Stimulated activated CD8-positive, alpha-beta memory T cell treated with anti-CD3 and anti-CD28 coated beads, Interleukin-12 subunit alpha, Interleukin-12 subunit beta, amount 100 ng/mL, for 1 hour (primary cell): ENCODE results near the gene SPHK2.

ENCODE experiments used
- DNase-seq: peaks from one replicate; pipeline ENCODE4 v3.0.0-alpha.2; 2020; ENCODE audit warnings: low read depth

SPHK2 gene

DNA sequence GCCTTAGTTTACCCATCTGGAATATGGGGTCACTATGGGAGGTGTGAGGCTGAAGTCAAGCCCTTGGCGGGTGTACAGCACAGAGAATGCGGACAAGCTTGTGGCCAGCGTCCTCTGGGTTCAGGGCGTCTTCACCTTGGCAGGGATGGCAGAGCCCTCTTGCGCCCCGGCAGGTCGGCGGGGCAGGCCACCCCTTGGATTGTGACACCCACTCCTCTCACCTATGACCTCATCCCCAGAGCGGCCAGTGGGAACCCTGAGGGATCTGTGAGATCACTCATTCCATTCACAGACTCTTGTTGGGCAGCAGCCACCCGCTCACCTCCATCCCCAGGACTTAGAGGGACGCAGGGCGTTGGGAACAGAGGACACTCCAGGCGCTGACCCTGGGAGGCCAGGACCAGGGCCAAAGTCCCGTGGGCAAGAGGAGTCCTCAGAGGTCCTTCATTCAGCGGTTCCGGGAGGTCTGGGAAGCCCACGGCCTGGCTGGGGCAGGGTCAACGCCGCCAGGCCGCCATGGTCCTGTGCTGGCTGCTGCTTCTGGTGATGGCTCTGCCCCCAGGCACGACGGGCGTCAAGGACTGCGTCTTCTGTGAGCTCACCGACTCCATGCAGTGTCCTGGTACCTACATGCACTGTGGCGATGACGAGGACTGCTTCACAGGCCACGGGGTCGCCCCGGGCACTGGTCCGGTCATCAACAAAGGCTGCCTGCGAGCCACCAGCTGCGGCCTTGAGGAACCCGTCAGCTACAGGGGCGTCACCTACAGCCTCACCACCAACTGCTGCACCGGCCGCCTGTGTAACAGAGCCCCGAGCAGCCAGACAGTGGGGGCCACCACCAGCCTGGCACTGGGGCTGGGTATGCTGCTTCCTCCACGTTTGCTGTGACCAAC, 12.6 kb upstream of the SPHK2 start, which contains the start of gene SPACA4:
Gene SPACA4, plus strand, starts transcription at position 280 of the 896 bp plus-strand sequence. Its CDS starts 237 bp downstream, at position 517.
- no peak for DNase-seq

DNA sequence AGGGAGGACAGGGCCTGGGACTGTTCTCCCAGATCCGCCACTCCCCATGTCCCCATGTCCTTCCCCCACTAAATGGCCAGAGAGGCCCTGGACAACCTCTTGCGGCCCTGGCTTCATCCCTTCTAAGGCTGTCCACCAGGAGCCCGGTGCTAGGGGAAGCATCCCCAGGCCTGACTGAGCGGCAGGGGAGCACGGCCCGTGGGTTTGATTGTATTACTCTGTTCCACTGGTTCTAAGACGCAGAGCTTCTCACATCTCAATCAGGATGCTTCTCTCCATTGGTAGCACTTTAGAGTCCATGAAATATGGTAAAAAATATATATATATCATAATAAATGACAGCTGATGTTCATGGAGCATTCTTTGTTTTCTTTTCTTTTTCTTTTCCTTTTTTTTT, 11.9 kb upstream of the SPHK2 start:
- no peak for DNase-seq

DNA sequence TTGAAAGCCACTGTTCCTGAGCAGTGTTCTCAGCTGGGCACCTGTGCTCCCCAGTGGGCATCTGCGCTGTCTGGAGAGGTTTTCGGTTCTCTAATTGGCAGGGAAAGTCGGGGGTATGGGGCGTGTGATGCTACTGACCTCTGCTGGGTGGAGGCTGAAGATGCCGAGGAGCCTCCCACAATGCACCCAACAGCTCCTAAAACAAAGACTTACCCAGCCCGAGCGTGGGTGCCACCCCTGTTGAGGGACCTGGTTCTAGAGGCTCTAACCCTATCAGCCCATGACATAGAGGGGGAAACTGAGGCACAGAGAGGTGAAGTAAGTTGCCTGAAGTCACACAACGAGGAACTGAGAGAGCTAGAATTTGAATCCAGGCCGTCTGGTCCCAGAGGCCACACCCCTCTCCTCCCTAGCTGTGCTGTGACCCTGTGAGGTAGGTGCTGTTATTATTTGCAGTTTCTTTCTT, 10.5 kb upstream of the SPHK2 start:
- peak; percentile 26 for DNase-seq

DNA sequence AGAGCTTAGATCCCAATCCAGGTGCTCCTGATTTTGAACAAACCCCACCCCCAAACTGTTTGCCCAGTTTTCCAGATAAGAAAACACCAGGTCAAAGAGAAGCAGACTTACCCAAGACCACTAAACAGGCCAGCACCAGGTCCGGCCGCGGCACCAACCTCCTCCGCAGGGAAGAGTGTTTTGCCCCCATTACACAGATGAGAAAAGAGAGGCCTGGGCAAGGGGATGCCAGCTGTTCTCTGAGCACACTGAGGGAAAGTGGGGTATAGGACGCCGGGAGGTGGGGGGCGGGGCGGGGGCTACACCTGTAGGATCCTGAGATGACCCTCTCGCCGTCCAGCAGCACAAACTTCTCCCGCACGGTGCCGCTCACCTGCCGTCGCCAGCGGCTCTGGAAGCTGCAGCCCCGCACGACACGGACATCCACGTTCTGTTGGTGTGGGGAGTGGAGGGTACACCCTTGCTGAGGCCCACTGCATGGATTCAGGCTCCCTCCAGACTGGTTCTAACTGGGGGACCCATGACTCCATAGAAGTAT, 9.7 kb upstream of the SPHK2 start:
- no peak for DNase-seq

DNA sequence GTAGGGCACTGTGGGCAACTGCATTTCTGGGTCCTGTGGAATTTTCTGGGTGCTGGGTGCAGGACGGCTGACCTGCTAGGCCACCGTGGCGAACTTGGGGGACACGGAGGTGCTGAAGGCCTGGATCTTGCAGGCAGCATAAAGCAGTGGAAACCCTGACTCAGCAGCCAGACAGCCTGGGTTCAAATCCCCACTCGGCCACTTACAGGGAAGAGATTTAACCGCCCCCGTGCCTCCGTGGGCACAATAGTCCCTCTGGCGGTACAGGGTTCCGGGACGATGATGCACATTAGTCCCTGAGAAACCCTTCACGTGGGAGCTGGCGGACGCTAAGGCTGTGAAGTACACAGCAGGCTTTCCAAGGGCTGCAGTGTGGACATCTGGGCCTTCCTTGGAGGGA, 7.4 kb upstream of the SPHK2 start:
- no peak for DNase-seq

DNA sequence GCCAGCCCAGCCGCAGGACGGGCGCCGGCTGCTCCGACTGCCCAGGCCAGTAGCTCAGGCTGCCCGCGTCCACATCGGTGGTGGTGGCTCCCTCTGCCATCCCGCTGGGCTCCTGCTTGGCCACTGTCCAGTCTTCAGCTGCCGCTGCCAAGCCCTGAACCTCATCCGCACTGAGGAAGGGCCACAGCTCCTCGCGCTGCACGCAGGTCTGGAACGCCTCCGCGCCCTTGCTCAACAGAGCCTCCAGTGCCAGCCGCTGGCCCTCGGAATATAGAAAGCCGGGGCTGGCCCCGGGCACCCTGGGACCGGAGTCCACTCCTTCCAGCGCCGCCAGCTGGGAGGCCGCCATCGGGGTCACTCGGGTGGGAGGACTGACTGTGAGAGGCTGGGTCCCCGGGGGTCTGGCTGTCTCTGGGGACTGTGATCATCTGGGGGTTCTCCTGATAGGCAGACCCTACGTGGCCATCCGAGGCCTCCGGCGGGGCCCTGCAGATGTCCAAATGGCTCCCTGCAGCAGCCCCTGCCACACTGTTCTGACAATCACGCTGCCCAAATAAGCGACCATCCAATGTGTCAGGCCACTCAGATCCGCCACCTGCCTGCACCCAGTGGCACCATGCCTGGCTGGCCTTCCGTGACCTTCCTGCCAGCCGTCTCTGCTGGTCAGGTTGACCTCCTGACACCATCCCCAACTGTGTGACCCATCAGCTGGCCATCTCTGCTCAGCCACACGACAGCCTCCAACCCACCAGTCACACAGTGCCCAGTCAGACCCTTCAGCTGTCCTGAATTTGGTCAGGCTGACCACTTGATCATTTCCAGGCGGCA, 6.1 kb upstream of the SPHK2 start:
- no peak for DNase-seq

DNA sequence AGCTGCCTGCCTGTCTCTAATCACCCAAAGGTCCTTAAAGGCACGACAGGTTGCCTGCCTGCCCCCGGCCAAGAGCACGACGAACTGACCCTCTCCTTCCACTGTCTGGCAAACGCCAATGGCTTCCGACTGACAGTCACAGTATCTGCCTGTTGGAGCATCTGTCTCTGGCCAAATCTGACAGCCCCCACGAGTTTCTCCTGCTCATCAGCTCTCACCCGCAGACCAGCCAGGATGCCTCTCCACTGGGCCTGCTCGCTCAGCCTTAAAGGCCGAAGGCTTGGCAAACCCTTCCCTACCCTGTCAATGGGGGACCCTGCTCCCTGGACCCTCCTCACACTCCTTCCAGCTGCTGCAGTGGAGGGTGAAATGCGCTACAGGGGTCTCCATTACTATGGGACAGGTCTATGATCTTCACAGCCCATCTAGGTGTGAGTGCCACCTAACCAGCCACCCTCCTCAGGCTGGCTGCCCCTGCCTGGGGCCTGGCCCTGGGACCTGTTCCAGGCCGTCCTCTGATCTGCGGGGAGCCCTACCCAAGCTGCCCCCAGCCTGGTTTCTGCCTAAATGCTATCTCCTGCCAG, 5.4 kb upstream of the SPHK2 start:
- no peak for DNase-seq

DNA sequence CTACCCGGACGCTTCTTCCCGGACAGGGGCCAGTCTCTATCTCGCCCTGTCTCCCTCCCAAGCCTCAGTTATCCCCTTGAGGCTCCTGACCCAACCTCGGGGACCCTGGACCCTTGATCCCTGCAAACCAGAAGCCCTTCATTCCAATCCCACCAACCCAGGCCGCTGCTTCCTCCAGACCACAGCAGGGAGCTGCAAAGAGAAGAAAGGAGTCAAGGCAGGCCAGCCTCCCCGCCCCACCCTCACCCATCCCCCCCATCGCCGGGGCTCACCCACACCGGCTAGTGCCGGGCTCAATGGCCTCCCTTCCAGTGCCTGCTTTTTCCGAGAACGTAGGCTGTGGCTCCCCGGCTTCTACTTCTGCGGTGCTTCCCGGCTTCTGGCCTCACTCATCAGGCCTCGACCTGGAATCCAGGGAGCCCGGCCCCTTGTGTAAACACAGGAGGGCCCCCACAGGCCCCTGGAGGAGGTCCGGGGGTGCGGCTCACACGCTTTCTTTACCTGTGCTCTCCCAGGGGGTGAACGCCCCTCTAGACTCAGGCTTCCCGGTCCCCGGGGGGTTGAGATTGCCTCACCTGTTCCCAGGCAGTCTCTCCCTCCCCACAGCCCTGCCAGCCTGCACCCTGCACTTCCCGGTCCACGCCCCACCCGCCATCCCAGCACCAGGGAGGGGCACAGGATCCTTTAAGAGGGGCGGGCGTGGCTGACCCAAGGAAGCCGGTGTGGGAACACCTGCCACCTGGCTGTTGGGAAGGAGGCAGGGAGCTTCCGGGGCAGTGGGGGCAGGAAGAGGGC, 4.7 kb upstream of the SPHK2 start, which contains the start of gene FAM83E:
Gene FAM83E, minus strand, starts transcription at position 641 of the 795 bp plus-strand sequence. CDS start 1,704 bp downstream, outside the sequence.
- DNase-seq = no peak

DNA sequence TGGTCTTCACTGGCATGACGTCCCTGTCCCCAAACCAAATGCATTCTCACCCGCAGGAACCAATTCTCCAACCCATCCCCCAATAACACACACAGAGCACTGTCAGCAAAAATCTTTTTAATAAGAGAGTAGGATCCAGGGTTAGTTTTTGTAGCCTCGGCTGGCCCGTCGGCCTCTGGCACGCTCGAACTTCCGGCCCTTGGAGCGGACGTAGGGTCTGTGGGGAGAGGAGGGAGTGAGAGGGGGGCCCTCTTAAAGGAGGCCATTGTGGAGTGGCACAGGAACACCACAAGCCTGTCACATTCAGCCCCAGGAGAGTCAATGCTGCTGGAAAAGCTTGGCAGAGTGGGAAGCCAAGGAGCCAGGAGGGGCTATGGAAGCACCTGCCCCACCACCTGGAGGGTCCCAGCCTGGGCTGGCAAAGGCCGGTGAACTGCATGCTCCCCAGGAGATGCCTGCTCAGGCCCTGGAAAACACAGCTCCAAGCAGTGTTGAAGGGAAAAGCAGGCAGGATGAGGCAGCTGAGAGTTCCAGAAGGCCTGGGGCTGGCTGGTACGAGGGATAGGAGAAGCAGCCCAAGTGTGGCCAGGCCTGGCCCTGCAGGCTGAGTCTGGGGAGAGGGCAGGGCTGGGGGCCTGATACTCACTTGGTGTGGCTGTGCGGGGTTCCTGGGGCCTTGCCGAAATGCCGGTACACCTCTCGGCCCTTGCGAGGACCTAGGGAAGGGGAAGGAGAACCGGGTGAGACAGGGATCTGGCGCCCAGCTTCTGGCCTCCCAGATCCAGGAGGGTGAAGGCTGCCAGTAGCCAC, 3.9 kb upstream of the SPHK2 start:
- DNase-seq = no peak

DNA sequence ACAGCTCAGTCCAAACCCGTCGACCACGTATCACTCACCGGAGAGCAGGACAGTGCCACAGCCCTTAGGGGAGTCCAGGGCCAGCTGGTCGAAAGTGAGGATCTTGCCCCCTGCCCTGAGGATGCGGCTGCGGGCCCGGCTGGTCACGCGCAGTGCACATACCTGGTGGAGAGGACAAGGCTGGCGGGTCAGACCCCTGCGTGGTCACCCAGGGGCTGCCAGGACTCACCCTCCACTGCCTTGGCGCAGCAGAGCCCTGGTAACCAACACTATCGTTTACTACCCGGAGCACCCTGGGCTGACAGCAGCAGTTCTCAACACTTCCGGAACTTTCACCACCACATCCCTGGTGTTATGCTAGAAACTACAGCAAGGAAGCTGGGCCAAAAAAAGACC, 3.3 kb upstream of the SPHK2 start:
- DNase-seq = no peak

DNA sequence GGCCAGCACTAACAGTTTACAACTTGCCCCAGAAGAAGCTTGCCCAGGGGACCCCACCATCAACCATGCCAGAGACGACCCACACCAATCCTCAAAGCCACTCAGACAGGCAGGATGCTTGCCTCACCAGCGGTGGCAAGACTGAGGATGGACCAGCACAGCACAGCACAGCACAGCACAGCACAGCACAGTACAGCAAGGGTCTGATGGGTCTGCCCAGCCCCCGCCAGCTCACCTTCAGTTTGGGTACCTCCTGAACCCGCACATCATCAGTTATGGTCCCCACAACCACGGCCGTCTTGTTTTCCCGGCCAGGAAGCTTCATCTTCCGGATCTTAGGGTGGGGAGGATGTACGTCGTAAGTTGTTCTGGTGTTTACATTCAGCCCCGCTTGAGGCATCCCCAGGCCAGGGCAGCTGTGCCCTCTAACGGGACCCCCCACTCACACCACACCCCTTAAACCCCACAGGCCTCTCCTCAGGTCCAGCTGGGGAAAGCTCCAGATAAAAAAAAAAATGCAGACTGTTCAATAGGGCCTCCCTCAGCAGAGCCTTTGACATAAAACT, 2.7 kb upstream of the SPHK2 start:
- DNase-seq = no peak

DNA sequence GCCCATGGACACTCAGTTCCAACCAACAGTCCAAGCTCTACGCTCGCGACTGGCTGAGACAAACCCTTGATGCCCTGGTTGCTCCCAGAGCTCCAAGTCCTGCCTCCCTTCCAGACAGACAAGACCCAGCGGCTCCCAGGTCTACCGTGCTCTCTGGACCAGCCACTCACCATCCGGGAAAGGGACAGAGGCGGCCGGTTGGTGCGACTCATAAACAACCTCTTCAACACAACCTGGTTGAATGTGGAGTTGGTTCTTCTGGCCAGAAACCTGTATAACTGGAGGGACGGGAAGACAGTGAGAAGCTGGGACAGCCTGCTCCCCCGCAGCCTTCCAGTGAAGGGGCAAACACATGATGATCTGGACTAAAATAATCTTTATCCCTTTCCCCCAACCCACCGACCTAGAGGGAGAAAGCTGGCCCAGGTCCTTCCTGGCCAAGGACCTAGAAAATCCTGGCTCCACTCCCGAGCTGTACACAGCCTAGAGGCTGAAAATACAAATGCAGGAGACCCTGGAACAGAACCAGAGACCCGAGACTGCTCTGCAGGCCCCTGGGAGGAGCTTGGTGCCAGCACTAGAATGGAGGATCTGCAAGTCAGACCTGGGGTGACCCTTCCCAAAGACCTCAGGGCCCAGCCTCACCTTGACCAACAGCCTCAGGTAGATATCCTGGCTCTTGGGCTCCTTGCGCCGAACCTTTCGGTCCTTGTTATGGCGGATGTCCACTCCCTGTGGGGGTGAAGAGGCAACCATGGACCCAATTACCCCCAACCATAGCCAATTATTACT, 2.0 kb upstream of the SPHK2 start:
- DNase-seq = no peak

DNA sequence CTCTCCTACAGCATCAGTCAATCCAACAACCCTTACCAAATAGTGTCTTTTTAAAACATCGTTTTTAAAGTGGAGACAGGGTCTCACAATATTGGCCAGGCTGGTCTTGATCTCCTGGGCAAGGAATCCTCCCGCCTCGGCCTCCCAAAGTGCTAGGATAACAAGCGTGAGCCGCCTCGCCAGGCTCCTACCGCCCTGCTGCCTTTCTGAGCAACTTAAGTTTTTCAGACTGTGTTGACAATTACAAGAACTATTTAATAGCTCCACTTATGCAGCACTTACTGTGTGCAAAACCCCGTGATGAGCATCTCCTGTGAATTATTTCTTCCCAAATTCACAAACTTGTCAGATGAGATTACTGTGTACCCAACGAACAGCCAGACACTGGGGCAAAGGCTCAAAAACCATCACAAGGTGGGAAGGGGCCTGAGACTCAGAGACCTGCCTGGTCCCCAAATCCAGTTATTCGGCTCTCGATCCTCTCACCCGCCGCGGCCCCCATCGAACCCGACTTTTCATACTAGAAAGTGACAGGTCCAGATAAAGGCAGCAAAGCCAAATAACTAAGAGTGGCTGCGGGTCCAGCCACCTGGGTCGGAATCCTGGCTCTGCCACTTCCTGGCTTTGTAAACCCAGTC, 909 bp upstream of the SPHK2 start:
- no peak for DNase-seq

DNA sequence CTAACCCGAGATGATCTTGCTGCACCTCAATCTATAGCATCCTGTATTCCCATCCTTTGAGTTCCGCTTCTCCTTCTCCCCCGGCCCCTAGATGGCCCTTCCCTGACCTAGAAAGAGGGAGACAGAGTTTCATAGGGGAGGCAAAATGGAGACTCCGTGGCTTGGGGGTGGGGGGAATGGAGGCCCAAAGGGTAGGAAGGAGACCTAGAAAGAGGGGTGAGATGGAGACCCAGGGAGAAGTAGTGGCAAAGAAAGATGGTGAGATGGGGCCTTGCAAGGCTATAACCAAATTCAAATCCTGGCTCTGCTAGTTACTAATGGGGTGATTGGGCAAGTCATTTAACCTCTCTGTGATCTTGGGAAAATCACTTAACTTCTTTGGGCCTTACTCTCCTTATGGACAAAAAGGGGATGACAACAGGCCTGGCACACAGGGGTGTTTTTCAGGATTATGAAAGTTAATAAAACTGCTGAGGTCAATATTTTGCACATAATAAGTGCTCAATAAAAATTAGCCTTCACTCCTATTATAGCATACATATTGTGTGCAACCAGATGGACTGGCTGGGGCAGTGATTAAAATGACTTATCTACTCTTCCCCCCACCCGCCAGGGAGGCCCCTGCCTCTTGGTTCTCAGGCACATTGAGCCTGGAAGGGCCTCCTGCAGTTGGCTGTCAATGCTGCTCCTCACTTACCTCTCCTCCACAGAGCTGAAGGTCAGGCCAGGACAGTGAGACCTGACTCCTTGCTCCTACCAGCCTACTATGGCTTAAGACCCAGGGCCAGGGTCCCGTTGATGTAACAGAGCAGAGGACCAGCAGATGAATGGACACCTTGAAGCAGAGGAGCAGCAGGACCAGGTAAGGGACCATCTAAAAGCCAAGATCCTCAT, 633 bp downstream of the SPHK2 start:
- no peak for DNase-seq

DNA sequence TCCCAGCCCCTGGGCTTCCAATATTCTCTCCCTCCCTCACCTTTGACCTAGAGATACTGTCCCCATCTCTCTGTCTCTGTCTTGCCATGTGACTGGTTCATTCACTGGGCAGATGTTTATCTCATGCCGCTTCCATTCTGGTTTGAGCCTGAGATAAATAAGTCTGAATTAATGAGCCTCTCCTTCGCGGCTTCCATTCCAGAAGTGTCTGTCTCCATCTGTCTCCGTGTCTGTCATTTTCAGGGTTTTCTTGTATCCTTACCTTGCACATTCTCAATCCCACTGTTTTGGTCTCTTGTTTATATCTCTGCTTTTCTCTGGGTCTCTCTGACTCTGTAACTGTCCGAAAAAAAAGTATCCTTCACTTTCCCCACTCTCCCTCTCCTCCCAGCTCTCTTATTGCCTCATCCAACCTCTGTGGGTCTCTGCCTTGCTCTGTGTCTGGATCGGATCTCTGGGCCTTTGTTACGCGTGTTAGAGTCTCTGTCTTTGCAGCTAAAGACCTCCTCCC, 4.3 kb downstream of the SPHK2 start:
- DNase-seq = no peak

DNA sequence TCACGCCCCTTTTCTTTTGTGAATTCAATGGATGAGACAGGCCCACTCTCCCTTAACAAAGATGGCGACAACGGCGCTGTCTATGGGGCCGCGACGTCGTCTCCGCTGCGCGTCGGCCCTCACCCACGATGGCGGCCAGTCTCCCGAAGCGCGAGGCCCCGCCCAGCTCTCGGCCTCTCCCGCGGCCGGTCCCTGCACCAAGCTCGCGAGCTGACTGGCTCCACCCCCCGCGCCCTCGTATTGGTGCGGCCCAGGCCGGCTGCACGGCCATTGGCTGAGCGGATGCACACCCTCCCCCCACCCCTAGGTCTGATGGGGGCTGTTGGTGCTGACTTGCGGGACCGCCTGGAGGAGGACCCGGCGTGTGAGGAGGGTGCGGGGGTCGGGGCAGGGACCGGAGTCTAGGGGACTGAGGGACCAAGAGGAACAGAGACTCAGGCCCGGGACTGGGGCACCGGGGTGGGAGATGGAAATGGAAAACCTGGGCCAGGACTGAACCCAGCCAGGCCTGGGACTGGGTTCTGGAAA, 4.8 kb downstream of the SPHK2 start:
- DNase-seq = peak; percentile 91
